GM10847 (cell line): ENCODE measurements around the gene LRIG3.

ENCODE experiments used
- POLR2A ChIP-seq: IDR thresholded peaks from 2 replicates; pipeline ENCODE4 v1.6.1; 2011; ENCODE audit not compliant: insufficient read length; ENCODE audit errors: extremely low read depth

The LRIG3 gene

GRCh38 chr12:58847901-58848600 lies 72.3 kb downstream of the LRIG3 start:
- TF ChIP-seq POLR2A: no peak

- TF ChIP-seq POLR2A: no peak
These were observed 76.1 kb downstream of the LRIG3 start for GRCh38 chr12:58844161-58844560.

- TF ChIP-seq POLR2A: no peak
These were observed 79.1 kb downstream of the LRIG3 start for GRCh38 chr12:58841058-58841798.

GRCh38 chr12:58833853-58834252 lies 86.5 kb downstream of the LRIG3 start:
- no peak for TF ChIP-seq POLR2A

GRCh38 chr12:58832920-58833319 lies 87.4 kb downstream of the LRIG3 start:
- no peak for TF ChIP-seq POLR2A
